ENCODE measurements around the gene PTPRN2. TPM values are rescaled to one million over a fixed set of nuclear protein-coding genes. Genes with fewer than 3 reads are reported as not detected.

PTPRN2 gene
- total and polyA plus RNA-seq, 4 experiments from 2014 or later: 1.7 to 2.6 (median 1.9) TPM

DNA sequence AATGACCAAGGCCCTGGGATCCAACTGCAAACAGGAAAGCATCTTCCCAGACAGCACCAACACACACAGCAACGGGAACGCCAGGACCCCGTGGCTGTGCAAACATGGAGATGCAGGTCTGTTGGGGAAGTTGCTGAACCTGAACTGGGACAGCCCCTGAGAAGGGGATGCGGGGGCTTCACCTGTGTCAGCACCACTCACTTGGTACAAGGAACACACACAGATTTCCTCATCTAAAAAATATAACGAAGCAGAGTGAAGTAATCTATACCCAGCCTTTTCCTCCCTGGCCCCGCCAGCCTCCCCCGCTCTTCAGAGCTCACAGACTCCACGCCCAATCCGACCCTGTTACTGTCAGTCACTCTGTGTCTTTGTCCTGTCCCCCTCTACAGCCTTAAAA lies 93.0 kb downstream of the PTPRN2 start:
- Mint-ChIP-seq H3K36me3 (no peaks in the 10 kb centered on the region), H3K4me1 (peaks cover 0 to 5% (median under 1%) of the 10 kb centered on the region in 4 donors), H3K4me3 (no peak overlapping the region), H3K27ac (peak overlapping the region in 1 of 7 donors; percentile 13), H3K9me3 (no peaks in the 10 kb centered on the region), H3K27me3 (peaks cover 2% of the 10 kb centered on the region in 2 donors)
- Histone ChIP-seq H3K4me1 (ENCODE audit: insufficient read depth, low read length) (no peaks in the 10 kb centered on the region), H3K27me3 (ENCODE audit: insufficient read depth, low read length) (peaks cover 5% of the 10 kb centered on the region), H3K27ac (ENCODE audit: low read depth, low read length) (no peak overlapping the region), H3K36me3 (ENCODE audit: insufficient read depth, low read length) (no peaks in the 10 kb centered on the region), H3K4me3 (ENCODE audit: low read length in 2 of 2) (no peak overlapping the region), H3K9me3 (ENCODE audit: control insufficient read depth in 1 of 2, low read length in 2 of 2) (no peaks in the 10 kb centered on the region)
- ChIA-PET POLR2A (ENCODE audit: partially characterized antibody) (no interaction called here), CTCF (ENCODE audit: partially characterized antibody) (interaction anchor here (1.4 kb wide), 1 partner anchor 482 kb away, joined by 5 read pairs; no protein-coding TSS in a partner anchor)
- DNase-seq: no peak
- intact Hi-C loops (cut with micrococcal nuclease): no loop called here

DNA sequence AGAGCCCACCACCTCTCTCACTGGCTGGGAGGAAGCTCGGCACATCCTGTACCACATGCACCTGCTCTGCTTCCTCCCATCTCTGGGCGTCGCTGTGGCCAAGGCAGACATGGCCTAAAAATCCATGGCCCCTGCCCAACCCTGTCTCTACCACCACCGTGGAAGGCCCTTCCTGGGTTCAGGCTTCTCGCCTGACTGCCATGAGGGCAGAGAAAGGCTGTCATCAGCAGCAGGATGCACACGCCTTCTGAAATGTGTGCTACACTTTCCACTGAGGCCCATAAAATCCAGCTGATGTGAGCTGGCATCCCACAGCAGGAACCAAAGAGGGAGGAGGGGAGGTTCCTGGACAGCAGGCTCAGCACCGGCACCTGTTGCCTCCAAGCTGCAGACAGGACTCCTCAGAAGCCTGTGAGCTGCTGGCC lies 93.4 kb downstream of the PTPRN2 start:
- Mint-ChIP-seq H3K9me3 (no peaks in the 10 kb centered on the region), H3K4me3 (no peak overlapping the region), H3K27ac (no peak overlapping the region), H3K27me3 (peaks cover 2% of the 10 kb centered on the region in 2 donors), H3K36me3 (no peaks in the 10 kb centered on the region), H3K4me1 (peaks cover 0 to 5% (median under 1%) of the 10 kb centered on the region in 4 donors)
- H3K4me1 ChIP-seq (ENCODE audit: insufficient read depth, low read length): no peaks in the 10 kb centered on the region
- H3K4me3 ChIP-seq (ENCODE audit: low read length in 2 of 2): no peak overlapping the region
- H3K27me3 ChIP-seq (ENCODE audit: insufficient read depth, low read length): peaks cover 5% of the 10 kb centered on the region
- intact Hi-C loops (cut with micrococcal nuclease): no loop called here
- DNase-seq: peak in 1 of 5 donors; percentile 4
- no peaks in the 10 kb centered on the region for H3K9me3 ChIP-seq (ENCODE audit: control insufficient read depth in 1 of 2, low read length in 2 of 2)
- no peak overlapping the region for H3K27ac ChIP-seq (ENCODE audit: low read depth, low read length)
- ChIA-PET POLR2A (ENCODE audit: partially characterized antibody) (no interaction called here), CTCF (ENCODE audit: partially characterized antibody) (interaction anchor here (1.4 kb wide), 1 partner anchor 483 kb away, joined by 5 read pairs; no protein-coding TSS in a partner anchor)
- no peaks in the 10 kb centered on the region for H3K36me3 ChIP-seq (ENCODE audit: insufficient read depth, low read length)

DNA sequence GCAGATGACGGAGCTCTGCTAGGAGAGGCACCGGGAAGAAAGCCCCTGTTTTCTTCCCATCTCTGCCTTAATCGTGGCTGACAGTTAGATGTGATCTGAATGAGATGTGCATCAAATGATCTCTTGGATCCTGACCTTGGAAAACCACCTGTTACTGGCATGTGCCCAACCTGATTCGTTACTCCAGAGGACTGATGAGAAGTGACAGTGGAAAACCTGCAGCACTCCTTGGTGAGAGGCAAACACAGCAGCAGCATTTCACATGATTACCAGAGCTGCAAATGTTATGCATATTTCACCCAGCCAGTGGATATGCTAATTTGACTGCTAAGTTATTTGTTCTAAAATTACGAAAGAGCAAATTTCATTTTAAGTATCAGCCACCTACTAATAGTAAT lies 95.3 kb downstream of the PTPRN2 start:
- H3K4me1 Mint-ChIP-seq: peaks cover 0 to 5% (median under 1%) of the 10 kb centered on the region in 4 donors
- H3K27me3 ChIP-seq (ENCODE audit: insufficient read depth, low read length): no peaks in the 10 kb centered on the region
- H3K9me3 ChIP-seq (ENCODE audit: control insufficient read depth in 1 of 2, low read length in 2 of 2): no peaks in the 10 kb centered on the region
- DNase-seq: no peak
- H3K27ac ChIP-seq (ENCODE audit: low read depth, low read length): no peak overlapping the region
- H3K27me3 Mint-ChIP-seq: peaks cover 0 to 2% of the 10 kb centered on the region in 2 donors
- ChIA-PET POLR2A (ENCODE audit: partially characterized antibody) (no interaction called here), CTCF (ENCODE audit: partially characterized antibody) (no interaction called here)
- intact Hi-C loops (cut with micrococcal nuclease): no loop called here
- no peaks in the 10 kb centered on the region for H3K4me1 ChIP-seq (ENCODE audit: insufficient read depth, low read length)
- no peaks in the 10 kb centered on the region for H3K9me3 Mint-ChIP-seq
- H3K36me3 ChIP-seq (ENCODE audit: insufficient read depth, low read length): no peaks in the 10 kb centered on the region
- H3K4me3 ChIP-seq (ENCODE audit: low read length in 2 of 2): no peak overlapping the region
- no peaks in the 10 kb centered on the region for H3K36me3 Mint-ChIP-seq
- H3K27ac Mint-ChIP-seq: no peak overlapping the region
- no peak overlapping the region for H3K4me3 Mint-ChIP-seq

DNA sequence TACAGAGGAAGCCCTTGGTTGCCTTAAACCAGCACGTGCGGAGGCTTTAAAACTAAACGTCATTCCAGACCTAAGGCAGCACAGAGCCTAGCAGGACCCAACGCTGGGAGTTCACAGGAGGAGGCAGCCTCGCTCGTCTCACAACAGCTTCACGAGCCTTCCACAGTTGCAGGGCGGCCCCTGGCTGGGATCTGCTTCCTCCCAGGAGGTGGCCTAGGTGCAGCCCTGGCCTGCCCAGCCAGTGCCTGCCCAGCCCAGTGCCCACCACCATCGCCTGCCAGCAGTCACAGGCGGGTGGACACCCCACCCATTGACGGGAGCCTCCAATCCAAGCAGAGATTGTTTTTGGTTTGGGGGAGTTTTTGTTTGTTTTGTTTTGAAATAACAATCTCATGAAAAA lies 96.5 kb downstream of the PTPRN2 start:
- H3K36me3 Mint-ChIP-seq: no peaks in the 10 kb centered on the region
- H3K36me3 ChIP-seq (ENCODE audit: insufficient read depth, low read length): no peaks in the 10 kb centered on the region
- no peak overlapping the region for H3K27ac ChIP-seq (ENCODE audit: low read depth, low read length)
- ChIA-PET CTCF (ENCODE audit: partially characterized antibody) (no interaction called here), POLR2A (ENCODE audit: partially characterized antibody) (no interaction called here)
- no peak overlapping the region for H3K27ac Mint-ChIP-seq
- H3K4me1 Mint-ChIP-seq: peaks cover 0 to 5% (median under 1%) of the 10 kb centered on the region in 4 donors
- DNase-seq: no peak
- H3K4me1 ChIP-seq (ENCODE audit: insufficient read depth, low read length): no peaks in the 10 kb centered on the region
- H3K27me3 Mint-ChIP-seq: peaks cover 0 to 2% of the 10 kb centered on the region in 2 donors
- no peaks in the 10 kb centered on the region for H3K9me3 ChIP-seq (ENCODE audit: control insufficient read depth in 1 of 2, low read length in 2 of 2)
- no peak overlapping the region for H3K4me3 ChIP-seq (ENCODE audit: low read length in 2 of 2)
- no peak overlapping the region for H3K4me3 Mint-ChIP-seq
- intact Hi-C loops (cut with micrococcal nuclease): no loop called here
- H3K27me3 ChIP-seq (ENCODE audit: insufficient read depth, low read length): no peaks in the 10 kb centered on the region
- no peaks in the 10 kb centered on the region for H3K9me3 Mint-ChIP-seq

- intact Hi-C loops (cut with micrococcal nuclease): no loop called here
- Histone ChIP-seq H3K9me3 (ENCODE audit: control insufficient read depth in 1 of 2, low read length in 2 of 2) (no peaks in the 10 kb centered on the region), H3K27ac (ENCODE audit: low read depth, low read length) (no peak overlapping the region), H3K36me3 (ENCODE audit: insufficient read depth, low read length) (no peaks in the 10 kb centered on the region), H3K4me3 (ENCODE audit: low read length in 2 of 2) (no peak overlapping the region), H3K27me3 (ENCODE audit: insufficient read depth, low read length) (no peaks in the 10 kb centered on the region), H3K4me1 (ENCODE audit: insufficient read depth, low read length) (no peaks in the 10 kb centered on the region)
- H3K9me3 Mint-ChIP-seq: no peaks in the 10 kb centered on the region
- peaks cover 0 to 2% of the 10 kb centered on the region in 2 donors for H3K27me3 Mint-ChIP-seq
- no peaks in the 10 kb centered on the region for H3K36me3 Mint-ChIP-seq
- peaks cover 0 to under 1% (median 0%) of the 10 kb centered on the region in 4 donors for H3K4me1 Mint-ChIP-seq
- H3K4me3 Mint-ChIP-seq: no peak overlapping the region
- H3K27ac Mint-ChIP-seq: no peak overlapping the region
- ChIA-PET POLR2A (ENCODE audit: partially characterized antibody) (no interaction called here), CTCF (ENCODE audit: partially characterized antibody) (no interaction called here)
- DNase-seq: no peak
Measured at GRCh38 chr7:158490171-158490782, 97.3 kb downstream of the PTPRN2 start.

GRCh38 chr7:158489462-158490155 lies 98.0 kb downstream of the PTPRN2 start:
- CTCF ChIA-PET (ENCODE audit: partially characterized antibody): no interaction called here
- Mint-ChIP-seq H3K27ac (no peak overlapping the region), H3K9me3 (no peaks in the 10 kb centered on the region), H3K4me1 (no peaks in the 10 kb centered on the region), H3K27me3 (peaks cover 0 to 2% of the 10 kb centered on the region in 2 donors), H3K36me3 (no peaks in the 10 kb centered on the region), H3K4me3 (no peak overlapping the region)
- intact Hi-C loops (cut with micrococcal nuclease): no loop called here
- no peak for DNase-seq
- Histone ChIP-seq H3K27ac (ENCODE audit: low read depth, low read length) (no peak overlapping the region), H3K27me3 (ENCODE audit: insufficient read depth, low read length) (no peaks in the 10 kb centered on the region), H3K36me3 (ENCODE audit: insufficient read depth, low read length) (no peaks in the 10 kb centered on the region), H3K4me1 (ENCODE audit: insufficient read depth, low read length) (no peaks in the 10 kb centered on the region), H3K4me3 (ENCODE audit: low read length in 2 of 2) (no peak overlapping the region), H3K9me3 (ENCODE audit: control insufficient read depth in 1 of 2, low read length in 2 of 2) (no peaks in the 10 kb centered on the region)
- POLR2A ChIA-PET (ENCODE audit: partially characterized antibody): no interaction called here

DNA sequence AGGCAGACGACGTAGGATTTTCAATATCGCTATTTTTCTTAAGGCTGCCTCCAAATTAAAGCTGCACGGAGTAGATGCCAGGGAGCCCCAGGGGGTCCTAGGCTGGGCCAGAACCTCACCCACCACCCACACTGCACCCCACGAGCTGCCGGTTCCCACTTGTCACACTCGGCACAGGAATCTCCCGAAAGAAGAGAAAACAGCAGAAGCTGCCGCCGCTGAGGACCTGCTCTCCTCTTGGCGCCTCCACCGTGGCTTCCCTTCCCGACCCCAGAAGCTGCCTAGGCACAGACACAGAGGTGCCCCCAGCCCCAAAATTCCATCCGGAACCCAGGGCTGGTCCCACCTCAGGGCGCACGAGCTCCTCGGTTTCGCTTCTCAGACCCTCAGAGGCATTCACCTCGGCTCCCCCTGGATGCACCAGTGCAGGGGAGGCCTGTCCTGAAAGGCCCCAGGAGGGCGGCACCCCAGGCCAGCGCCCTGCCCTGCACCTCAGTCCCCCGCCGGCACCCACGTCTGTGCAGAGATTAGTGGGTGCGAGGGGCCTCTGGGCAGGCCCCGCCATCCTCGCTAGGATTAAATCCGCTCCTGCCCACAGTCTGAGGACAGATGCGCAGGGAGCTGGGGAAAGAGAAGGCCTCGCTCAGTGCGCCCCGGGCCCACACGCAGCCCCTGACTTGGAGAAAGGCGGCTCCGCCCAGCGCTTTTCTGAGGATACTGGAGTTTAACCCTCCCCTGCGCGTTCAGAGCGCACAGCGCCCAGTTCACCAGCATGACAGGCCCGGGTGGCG lies 99.2 kb downstream of the PTPRN2 start:
- H3K9me3 ChIP-seq (ENCODE audit: control insufficient read depth in 1 of 2, low read length in 2 of 2): no peaks in the 10 kb centered on the region
- no peak for DNase-seq
- ChIA-PET POLR2A (ENCODE audit: partially characterized antibody) (no interaction called here), CTCF (ENCODE audit: partially characterized antibody) (no interaction called here)
- Mint-ChIP-seq H3K4me3 (no peak overlapping the region), H3K4me1 (no peaks in the 10 kb centered on the region), H3K27ac (no peak overlapping the region), H3K27me3 (peaks cover 0 to 2% of the 10 kb centered on the region in 2 donors), H3K36me3 (no peaks in the 10 kb centered on the region), H3K9me3 (no peaks in the 10 kb centered on the region)
- intact Hi-C loops (cut with micrococcal nuclease): no loop called here
- no peaks in the 10 kb centered on the region for H3K36me3 ChIP-seq (ENCODE audit: insufficient read depth, low read length)
- H3K27me3 ChIP-seq (ENCODE audit: insufficient read depth, low read length): no peaks in the 10 kb centered on the region
- H3K4me1 ChIP-seq (ENCODE audit: insufficient read depth, low read length): no peaks in the 10 kb centered on the region
- H3K27ac ChIP-seq (ENCODE audit: low read depth, low read length): no peak overlapping the region
- no peak overlapping the region for H3K4me3 ChIP-seq (ENCODE audit: low read length in 2 of 2)

Data from CD4-positive, alpha-beta memory T cell (primary cell).